Mucosa of descending colon (tissue), 3 donors: ENCODE measurements around the gene MIOX. TPM values are rescaled to one million over a fixed set of nuclear protein-coding genes. Genes with fewer than 3 reads are reported as not detected.

Experiments
- ATAC-seq: fragments of 200-7000 bp; cut with Tn5 transposase; one replicate; pipeline ENCODE4 v1.9.1; 2020; ENCODE audit warnings: mild to moderate bottlenecking, moderate library complexity
- DNase-seq, 3 donors: peaks; one replicate each; pipeline ENCODE4 v3.0.0-alpha.2; 2020
- H3K36me3 ChIP-seq: fragments of 200-600 bp; one replicate; pipeline ENCODE4 v1.8.0; 2021; ENCODE audit warnings: low read depth, mild to moderate bottlenecking
- H3K4me1 ChIP-seq: fragments of 200-600 bp; one replicate; pipeline ENCODE4 v1.8.0; 2021; ENCODE audit warnings: low read depth, mild to moderate bottlenecking
- H3K4me3 ChIP-seq: fragments of 200-600 bp; one replicate; pipeline ENCODE4 v1.8.0; 2021; ENCODE audit warnings: mild to moderate bottlenecking
- H3K9me3 ChIP-seq: fragments of 200-600 bp; one replicate; pipeline ENCODE4 v1.8.0; 2021; ENCODE audit warnings: mild to moderate bottlenecking
- intact Hi-C, 2 donors: fragments of 100-400 bp; cut with DNase I in 1 of 2; cut with micrococcal nuclease in 1 of 2; formaldehyde crosslinking; loops; one replicate each; pipeline versions ENCODE4 v1.11.0 to v1.11.1; 2022; cut with DNase I, micrococcal nuclease
- total RNA-seq, 3 donors: library from RNA; stranded (reverse); fragmentation: NEBNext Ultra II Directional in 2 of 3; extraction: Animal tissue kit (Norgen Biotek cat#: 25700) in 2 of 3; gene quantifications; one replicate each; pipeline versions ENCODE4 v1.2.1 to v1.2.4, GENCODE V29; 2021 to 2023
- TF ChIP-seq, protein P1 (sequence below): fragments of 200-600 bp; IDR thresholded peaks from one replicate; pipeline ENCODE4 v1.8.0; 2022; ENCODE audit warnings: antibody characterized with exemption, mild to moderate bottlenecking
- donor health status: DM: no; HTN: no; CAD: no; lungs with moderate emphysema.
- donor health status: DM: no; HTN: no; CAD: no.
- donor health status: DM: no; HTN: yes; CAD: no.

The MIOX gene
- total RNA-seq, 3 donors from 2014 or later = not detected

- DNase-seq = no peak
- H3K36me3 ChIP-seq = peaks cover 11% of the 10 kb centered on the region
- no peak overlapping the region for H3K4me3 ChIP-seq
- H3K9me3 ChIP-seq = no peaks in the 10 kb centered on the region
- TF ChIP-seq, protein P1, sequence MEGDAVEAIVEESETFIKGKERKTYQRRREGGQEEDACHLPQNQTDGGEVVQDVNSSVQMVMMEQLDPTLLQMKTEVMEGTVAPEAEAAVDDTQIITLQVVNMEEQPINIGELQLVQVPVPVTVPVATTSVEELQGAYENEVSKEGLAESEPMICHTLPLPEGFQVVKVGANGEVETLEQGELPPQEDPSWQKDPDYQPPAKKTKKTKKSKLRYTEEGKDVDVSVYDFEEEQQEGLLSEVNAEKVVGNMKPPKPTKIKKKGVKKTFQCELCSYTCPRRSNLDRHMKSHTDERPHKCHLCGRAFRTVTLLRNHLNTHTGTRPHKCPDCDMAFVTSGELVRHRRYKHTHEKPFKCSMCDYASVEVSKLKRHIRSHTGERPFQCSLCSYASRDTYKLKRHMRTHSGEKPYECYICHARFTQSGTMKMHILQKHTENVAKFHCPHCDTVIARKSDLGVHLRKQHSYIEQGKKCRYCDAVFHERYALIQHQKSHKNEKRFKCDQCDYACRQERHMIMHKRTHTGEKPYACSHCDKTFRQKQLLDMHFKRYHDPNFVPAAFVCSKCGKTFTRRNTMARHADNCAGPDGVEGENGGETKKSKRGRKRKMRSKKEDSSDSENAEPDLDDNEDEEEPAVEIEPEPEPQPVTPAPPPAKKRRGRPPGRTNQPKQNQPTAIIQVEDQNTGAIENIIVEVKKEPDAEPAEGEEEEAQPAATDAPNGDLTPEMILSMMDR = no peak
- H3K4me1 ChIP-seq = no peaks in the 10 kb centered on the region
- ATAC-seq = no peak
- intact Hi-C loops = no loop called here
Observed at GRCh38 chr22:50452649-50453048, 34.0 kb upstream of the MIOX start.

- Histone ChIP-seq H3K4me3 (no peak overlapping the region), H3K36me3 (peaks cover 6% of the 10 kb centered on the region), H3K9me3 (no peaks in the 10 kb centered on the region), H3K4me1 (no peaks in the 10 kb centered on the region)
- intact Hi-C loops = no loop called here
- DNase-seq (no peak), ATAC-seq (no peak)
- TF ChIP-seq, protein P1 = no peak
Observed at GRCh38 chr22:50454556-50455075, 32.0 kb upstream of the MIOX start.

DNA sequence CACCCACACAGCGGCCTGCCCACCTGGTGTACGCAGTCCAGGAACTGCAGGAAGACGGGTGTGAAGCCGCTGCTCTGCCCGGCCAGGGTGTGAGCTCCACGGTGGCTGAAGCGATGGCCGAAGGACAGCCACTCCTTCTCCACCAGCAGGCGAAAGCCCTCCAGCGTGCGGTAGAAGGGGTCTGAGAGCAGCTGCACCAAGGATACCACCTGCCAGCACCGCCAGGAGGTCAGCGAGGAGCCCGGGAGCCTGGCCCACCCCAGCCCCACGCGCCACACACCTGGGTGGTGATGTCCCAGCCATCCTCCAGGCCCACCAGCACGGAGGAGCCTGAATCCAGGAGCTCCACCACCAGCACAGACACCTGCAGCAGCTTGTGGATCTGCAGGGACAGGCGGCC is 31.5 kb upstream of the MIOX start:
- intact Hi-C loops = no loop called here
- TF ChIP-seq, protein P1 = no peak
- H3K9me3 ChIP-seq = no peaks in the 10 kb centered on the region
- DNase-seq = no peak
- no peak overlapping the region for H3K4me3 ChIP-seq
- peaks cover 6% of the 10 kb centered on the region for H3K36me3 ChIP-seq
- H3K4me1 ChIP-seq = no peaks in the 10 kb centered on the region
- no peak for ATAC-seq

DNA sequence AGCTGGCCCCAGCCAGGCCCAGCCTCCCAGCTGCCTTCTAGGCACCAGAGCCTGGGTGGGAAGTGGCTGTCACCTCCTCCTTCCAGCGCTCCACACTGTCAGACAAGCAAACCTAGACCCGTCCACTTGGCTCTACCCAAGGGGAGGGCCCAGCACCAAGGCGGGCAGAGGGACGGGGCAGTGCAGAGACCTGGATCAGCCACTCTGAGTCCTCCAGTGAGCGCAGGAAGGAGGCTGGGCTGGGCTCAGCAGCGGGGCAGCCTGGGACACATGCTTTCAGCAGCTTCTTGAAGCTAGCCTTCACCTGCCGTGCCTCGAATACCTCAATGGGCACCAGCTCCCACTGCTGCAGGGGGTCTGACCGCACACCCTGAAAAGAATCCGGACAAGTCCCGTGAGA is 30.6 kb upstream of the MIOX start:
- TF ChIP-seq, protein P1 = no peak
- Histone ChIP-seq H3K36me3 (peaks cover 6% of the 10 kb centered on the region), H3K4me3 (no peak overlapping the region), H3K4me1 (no peaks in the 10 kb centered on the region), H3K9me3 (no peaks in the 10 kb centered on the region)
- ATAC-seq (no peak), DNase-seq (no peak)
- intact Hi-C loops = no loop called here

DNA sequence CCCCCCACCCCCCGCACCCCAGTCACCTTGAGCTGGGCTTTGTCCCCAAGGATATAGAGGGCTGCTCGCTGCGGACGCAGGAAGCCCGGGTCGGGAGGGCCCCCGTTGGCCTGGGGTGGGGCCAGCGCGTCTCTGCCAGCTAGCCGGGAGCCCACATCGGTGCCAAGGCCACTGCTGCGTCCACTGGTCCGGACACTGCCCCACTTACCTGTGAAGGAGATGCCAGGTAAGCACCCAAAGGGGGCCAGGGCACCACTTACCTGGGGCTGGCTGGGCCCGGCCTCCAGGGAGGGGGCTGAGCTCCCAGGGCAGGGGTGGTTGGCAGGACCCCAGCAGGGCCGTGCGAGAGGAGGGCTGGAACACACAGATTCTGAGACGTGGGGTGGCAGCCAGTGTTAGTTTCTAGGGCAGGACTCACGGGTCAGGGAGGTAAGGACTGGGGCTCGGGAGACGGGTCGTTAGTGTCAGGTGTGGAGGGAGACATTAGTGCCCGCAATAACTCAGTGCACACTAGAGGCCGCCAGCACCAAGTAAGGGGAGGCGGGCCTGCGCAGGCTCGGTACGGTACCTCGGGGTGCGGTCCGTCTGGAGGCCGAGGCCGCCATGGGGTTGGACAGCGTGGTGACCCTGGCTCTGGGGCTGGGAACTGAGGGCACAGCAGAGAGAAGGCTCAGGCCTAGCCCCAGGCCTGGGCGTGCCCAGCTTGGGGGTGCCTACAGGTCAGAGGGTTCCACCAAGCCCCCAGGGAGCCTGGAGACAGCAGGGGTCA is 30.0 kb upstream of the MIOX start:
- DNase-seq = no peak
- intact Hi-C loops = no loop called here
- H3K36me3 ChIP-seq = peaks cover 6% of the 10 kb centered on the region

More for the DNA sequence above, 30.0 kb upstream of the MIOX start:
- Histone ChIP-seq H3K9me3 (no peaks in the 10 kb centered on the region), H3K4me1 (peaks cover 4% of the 10 kb centered on the region), H3K4me3 (no peak overlapping the region)
- TF ChIP-seq, protein P1 = no peak
- peak; percentile 28 for ATAC-seq
